DOHH2 (cell line): ENCODE data around the gene ZFYVE27.

Experiments used
- H3F3A ChIP-seq: fragments of 200-600 bp; sonication (generic), shearing (Covaris generic); 2 replicates; pipeline ENCODE4 v1.6.0; 2016; ENCODE audit warnings: antibody characterized with exemption, mild to moderate bottlenecking; ENCODE audit not compliant: control insufficient read depth, insufficient read depth
- H3K27ac ChIP-seq: fragments of 200-600 bp; sonication (generic); 2 replicates; pipeline ENCODE4 v1.5.1; 2014; ENCODE audit warnings: low read depth, mild to moderate bottlenecking, low read length, moderate library complexity
- H3K27me3 ChIP-seq: fragments of 200-600 bp; sonication (generic); 2 replicates; pipeline ENCODE4 v1.6.1; 2014; ENCODE audit warnings: mild to moderate bottlenecking, low read length, mixed read lengths; ENCODE audit not compliant: control insufficient read depth
- H3K36me3 ChIP-seq: fragments of 200-600 bp; sonication (generic); 2 replicates; pipeline ENCODE4 v1.6.1; 2014; ENCODE audit warnings: mild to moderate bottlenecking, low read length, moderate library complexity, mixed read lengths; ENCODE audit not compliant: control insufficient read depth
- H3K4me1 ChIP-seq: fragments of 200-600 bp; sonication (generic); 2 replicates; pipeline ENCODE4 v1.6.1; 2014; ENCODE audit warnings: mild to moderate bottlenecking, low read length, mixed read lengths; ENCODE audit not compliant: control insufficient read depth
- H3K4me2 ChIP-seq: fragments of 200-600 bp; sonication (generic); 2 replicates; pipeline ENCODE4 v1.6.0; 2014; ENCODE audit warnings: mild to moderate bottlenecking, low read length, moderate library complexity
- H3K4me3 ChIP-seq: fragments of 200-600 bp; sonication (generic); 2 replicates; pipeline ENCODE4 v1.5.1; 2014; ENCODE audit warnings: mild to moderate bottlenecking, low read length, mixed read lengths
- H3K79me2 ChIP-seq: fragments of 200-600 bp; sonication (generic); 2 replicates; pipeline ENCODE4 v1.6.1; 2014; ENCODE audit warnings: mild to moderate bottlenecking, low read length, mixed read lengths; ENCODE audit not compliant: control insufficient read depth
- H3K9me2 ChIP-seq: fragments of 200-600 bp; sonication (generic); replicated peaks from 2 replicates; pipeline ENCODE4 v1.6.1; 2014; ENCODE audit warnings: mild to moderate bottlenecking, low read length, mixed read lengths; ENCODE audit not compliant: control insufficient read depth
- H3K9me3 ChIP-seq: fragments of 200-600 bp; sonication (generic); 2 replicates; pipeline ENCODE4 v1.6.1; 2014; ENCODE audit warnings: antibody characterized with exemption, low read length, mixed read lengths; ENCODE audit not compliant: control insufficient read depth, insufficient read depth
- H4K20me1 ChIP-seq: fragments of 200-600 bp; sonication (generic); 2 replicates; pipeline ENCODE4 v1.6.0; 2014; ENCODE audit warnings: low read depth, mild to moderate bottlenecking, antibody characterized with exemption, low read length, moderate library complexity; ENCODE audit not compliant: control insufficient read depth, insufficient read depth
- EZH2phosphoT487 ChIP-seq: fragments of 200-600 bp; sonication (generic); IDR thresholded peaks from 2 replicates; pipeline ENCODE4 v1.6.1; 2017; ENCODE audit warnings: borderline replicate concordance, mild to moderate bottlenecking, antibody characterized with exemption, low read length, moderate library complexity, mixed read lengths
- TF ChIP-seq, protein P1 (sequence below): fragments of 200-600 bp; sonication (generic); IDR thresholded peaks from one replicate; pipeline ENCODE4 v1.5.1; 2014; ENCODE audit warnings: antibody characterized with exemption, mild to moderate bottlenecking, low read depth, low read length; ENCODE audit not compliant: poor library complexity, severe bottlenecking

ZFYVE27 gene

DNA sequence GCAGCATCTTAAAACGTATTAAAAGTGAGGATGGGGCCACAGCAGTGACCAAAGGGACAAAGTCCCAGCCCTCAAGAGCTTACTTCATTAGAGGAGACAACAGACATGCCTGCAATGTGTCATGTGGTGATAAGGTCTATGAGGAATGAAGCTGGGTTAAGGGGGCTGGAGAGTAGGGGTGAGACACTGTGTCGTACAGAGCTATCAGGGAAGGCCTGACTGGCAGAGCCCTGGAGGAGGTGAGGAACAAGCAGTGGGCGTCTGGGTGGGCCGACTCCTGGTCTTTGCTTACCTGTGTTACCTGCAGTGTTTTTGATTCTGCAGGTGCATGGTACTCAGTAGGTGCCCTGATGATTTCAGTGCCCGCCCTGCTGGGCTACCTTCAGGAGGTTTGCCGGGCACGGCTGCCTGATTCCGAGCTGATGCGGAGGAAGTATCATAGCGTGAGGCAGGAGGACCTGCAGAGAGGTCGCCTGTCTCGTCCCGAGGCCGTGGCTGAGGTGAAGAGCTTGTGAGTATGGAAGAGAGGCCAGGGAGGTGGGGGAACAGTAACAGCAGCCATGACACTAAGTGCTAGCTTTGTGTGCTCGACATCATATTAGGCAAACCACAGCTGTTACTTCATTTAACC lies 7.6 kb downstream of the ZFYVE27 start:
- H3K79me2 ChIP-seq, result peaks cover 50% of the 10 kb centered on the region
- peaks cover 85% of the 10 kb centered on the region for H3K36me3 ChIP-seq
- H3K9me3 ChIP-seq, result no peaks in the 10 kb centered on the region
- no peaks in the 10 kb centered on the region for H3K9me2 ChIP-seq
- no peak overlapping the region for H3K4me2 ChIP-seq
- no peak overlapping the region for H3K4me3 ChIP-seq
- H3K4me1 ChIP-seq, result peaks cover 16% of the 10 kb centered on the region
- no peaks in the 10 kb centered on the region for H3K27me3 ChIP-seq
- peaks cover 13% of the 10 kb centered on the region for H4K20me1 ChIP-seq
- TF ChIP-seq, protein P1, sequence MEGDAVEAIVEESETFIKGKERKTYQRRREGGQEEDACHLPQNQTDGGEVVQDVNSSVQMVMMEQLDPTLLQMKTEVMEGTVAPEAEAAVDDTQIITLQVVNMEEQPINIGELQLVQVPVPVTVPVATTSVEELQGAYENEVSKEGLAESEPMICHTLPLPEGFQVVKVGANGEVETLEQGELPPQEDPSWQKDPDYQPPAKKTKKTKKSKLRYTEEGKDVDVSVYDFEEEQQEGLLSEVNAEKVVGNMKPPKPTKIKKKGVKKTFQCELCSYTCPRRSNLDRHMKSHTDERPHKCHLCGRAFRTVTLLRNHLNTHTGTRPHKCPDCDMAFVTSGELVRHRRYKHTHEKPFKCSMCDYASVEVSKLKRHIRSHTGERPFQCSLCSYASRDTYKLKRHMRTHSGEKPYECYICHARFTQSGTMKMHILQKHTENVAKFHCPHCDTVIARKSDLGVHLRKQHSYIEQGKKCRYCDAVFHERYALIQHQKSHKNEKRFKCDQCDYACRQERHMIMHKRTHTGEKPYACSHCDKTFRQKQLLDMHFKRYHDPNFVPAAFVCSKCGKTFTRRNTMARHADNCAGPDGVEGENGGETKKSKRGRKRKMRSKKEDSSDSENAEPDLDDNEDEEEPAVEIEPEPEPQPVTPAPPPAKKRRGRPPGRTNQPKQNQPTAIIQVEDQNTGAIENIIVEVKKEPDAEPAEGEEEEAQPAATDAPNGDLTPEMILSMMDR, result no peak
- no peak for TF ChIP-seq EZH2phosphoT487
- no peak overlapping the region for H3K27ac ChIP-seq
- H3F3A ChIP-seq, result no peaks in the 10 kb centered on the region

GRCh38 chr10:97747573-97747972 lies 10.6 kb downstream of the ZFYVE27 start:
- Histone ChIP-seq H3K9me2 (no peaks in the 10 kb centered on the region), H3K9me3 (no peaks in the 10 kb centered on the region), H3K27me3 (no peaks in the 10 kb centered on the region), H3F3A (no peaks in the 10 kb centered on the region), H3K27ac (no peak overlapping the region), H4K20me1 (peaks cover 4% of the 10 kb centered on the region; the same call in 1 of the 2 replicates), H3K36me3 (peaks cover 93% of the 10 kb centered on the region), H3K79me2 (peaks cover 21% of the 10 kb centered on the region), H3K4me3 (no peak overlapping the region), H3K4me1 (no peaks in the 10 kb centered on the region), H3K4me2 (no peak overlapping the region)
- no peak for TF ChIP-seq EZH2phosphoT487
- TF ChIP-seq, protein P1, result no peak

GRCh38 chr10:97748116-97748515 lies 11.2 kb downstream of the ZFYVE27 start:
- no peaks in the 10 kb centered on the region for H3K9me2 ChIP-seq
- H3K4me3 ChIP-seq, result no peak overlapping the region
- no peaks in the 10 kb centered on the region for H3K4me1 ChIP-seq
- H3K27ac ChIP-seq, result no peak overlapping the region
- H3F3A ChIP-seq, result no peaks in the 10 kb centered on the region
- H3K4me2 ChIP-seq, result no peak overlapping the region
- no peaks in the 10 kb centered on the region for H4K20me1 ChIP-seq
- H3K36me3 ChIP-seq, result peaks cover 93% of the 10 kb centered on the region
- H3K79me2 ChIP-seq, result peaks cover 15% of the 10 kb centered on the region
- H3K27me3 ChIP-seq, result no peaks in the 10 kb centered on the region
- TF ChIP-seq, protein P1, result no peak
- no peak for TF ChIP-seq EZH2phosphoT487
- no peaks in the 10 kb centered on the region for H3K9me3 ChIP-seq
